H1 (cell line): Measurements from ENCODE around the gene AGRN. TPM values are rescaled to one million over a fixed set of nuclear protein-coding genes. Genes with fewer than 3 reads are reported as not detected.

Source experiments
- CTCF ChIA-PET: fragments of 300-600 bp; sonication (Branson Sonifier 250); formaldehyde crosslinking; loops from one replicate; lab custom pipeline; 2021; ENCODE audit not compliant: partially characterized antibody; lab: Charles Lee
- POLR2A ChIA-PET: fragments of 300-600 bp; sonication (Branson Sonifier 250); formaldehyde crosslinking; loops from one replicate; lab custom pipeline; 2021; ENCODE audit warnings: inconsistent platforms; ENCODE audit not compliant: partially characterized antibody; lab: Charles Lee
- DNase-seq, 2 experiments: peaks; one replicate each; pipeline versions ENCODE4 v3.0.0 to v3.0.0-alpha.2; 2010 to 2022; ENCODE audit warnings: low spot score in 2 of 2, low read depth in 1 of 2, mixed read lengths in 1 of 2
- FAIRE-seq: peaks from 2 replicates; lab custom pipeline; 2011; peaks lifted over from hg19 to GRCh38; lab: Jason Lieb, UNC
- H2AFZ ChIP-seq: 2 replicates; pipeline ENCODE4 v1.8.1; 2012; ENCODE audit warnings: low read length, inconsistent platforms
- H2AK5ac ChIP-seq: 2 replicates; pipeline ENCODE4 v1.6.1; 2013; ENCODE audit warnings: low read depth, low read length
- H2BK120ac ChIP-seq: replicated peaks from 2 replicates; pipeline ENCODE3; 2013; ENCODE audit warnings: low read depth, low read length, inconsistent platforms
- H2BK12ac ChIP-seq: 2 replicates; pipeline ENCODE4 v1.6.1; 2013; ENCODE audit warnings: low read depth, low read length
- H2BK15ac ChIP-seq: 2 replicates; pipeline ENCODE4 v1.6.1; 2013; ENCODE audit warnings: low read length
- H2BK20ac ChIP-seq: 2 replicates; pipeline ENCODE4 v1.6.1; 2013; ENCODE audit warnings: low read length
- H2BK5ac ChIP-seq: 2 replicates; pipeline ENCODE4 v1.6.1; 2013; ENCODE audit warnings: low read depth, low read length
- H3K14ac ChIP-seq: 2 replicates; pipeline ENCODE4 v1.6.1; 2013; ENCODE audit warnings: inconsistent platforms; ENCODE audit not compliant: insufficient read length
- H3K18ac ChIP-seq: 2 replicates; pipeline ENCODE4 v1.6.1; 2013; ENCODE audit warnings: low read length; ENCODE audit errors: extremely low read depth
- H3K23ac ChIP-seq: 2 replicates; pipeline ENCODE4 v1.6.1; 2013; ENCODE audit warnings: inconsistent platforms; ENCODE audit not compliant: insufficient read length
- H3K23me2 ChIP-seq: 2 replicates; pipeline ENCODE4 v1.6.1; 2013; ENCODE audit warnings: low read depth, low read length
- H3K27ac ChIP-seq: 2 replicates; pipeline ENCODE4 v1.6.1; 2011; ENCODE audit warnings: low read depth, low read length, inconsistent platforms
- H3K27me3 ChIP-seq, 4 experiments: replicated peaks in 1 of 4; 1 replicate in 1 of 4; 2 replicates in 3 of 4; pipeline versions ENCODE4 v1.6.1 to v1.8.1; 2011 to 2013; ENCODE audit warnings: low read length in 3 of 4, mild to moderate bottlenecking in 3 of 4, inconsistent platforms in 2 of 4, mixed read lengths in 2 of 4, moderate library complexity in 1 of 4; ENCODE audit not compliant: control insufficient read depth in 3 of 4, insufficient read depth in 3 of 4; ENCODE audit errors: extremely low read depth in 1 of 4
- H3K36me3 ChIP-seq, 4 experiments: 2 replicates each; pipeline versions ENCODE4 v1.6.1 to v1.8.1; 2011 to 2013; ENCODE audit warnings: mild to moderate bottlenecking in 4 of 4, low read length in 3 of 4, moderate library complexity in 2 of 4, control low read depth in 1 of 4, inconsistent platforms in 1 of 4; ENCODE audit not compliant: insufficient read depth in 4 of 4, control insufficient read depth in 2 of 4
- H3K4ac ChIP-seq: replicated peaks from 2 replicates; pipeline ENCODE3; 2013; ENCODE audit warnings: low read length, low read depth, mixed read lengths, inconsistent platforms; ENCODE audit not compliant: insufficient read length
- H3K4me1 ChIP-seq, 4 experiments: replicated peaks in 1 of 4; 1 replicate in 1 of 4; 2 replicates in 3 of 4; pipeline versions ENCODE4 v1.6.1 to v1.8.1; 2011 to 2013; ENCODE audit warnings: low read length in 3 of 4, inconsistent platforms in 2 of 4, mixed read lengths in 1 of 4; ENCODE audit not compliant: insufficient read depth in 4 of 4, control insufficient read depth in 3 of 4
- H3K4me2 ChIP-seq, 2 experiments: 2 replicates each; pipeline versions ENCODE4 v1.6.1 to v1.8.1; 2011 to 2013; ENCODE audit warnings: low read depth in 2 of 2, low read length in 2 of 2, control low read depth in 1 of 2, inconsistent platforms in 1 of 2, mild to moderate bottlenecking in 1 of 2; ENCODE audit not compliant: insufficient read depth in 1 of 2
- H3K4me3 ChIP-seq, 4 experiments: fragments of 200-600, 300-600 bp in 1 of 4; sonication (generic), shearing (Covaris generic), sonication (Bioruptor Twin) in 1 of 4; 2 replicates each; pipeline versions ENCODE4 v1.5.1 to v1.8.1; 2011 to 2016; ENCODE audit warnings: low read length in 4 of 4, low read depth in 3 of 4, control low read depth in 2 of 4, inconsistent platforms in 2 of 4, mild to moderate bottlenecking in 2 of 4, mixed read lengths in 1 of 4, moderate library complexity in 1 of 4; ENCODE audit not compliant: insufficient read depth in 2 of 4; ENCODE audit errors: extremely low read depth in 1 of 4
- H3K56ac ChIP-seq: replicated peaks from 2 replicates; pipeline ENCODE3; 2013; ENCODE audit warnings: low read depth, mild to moderate bottlenecking, mixed read lengths, low read length, inconsistent platforms; ENCODE audit not compliant: insufficient read length
- H3K79me1 ChIP-seq: 2 replicates; pipeline ENCODE4 v1.6.1; 2013; ENCODE audit warnings: low read depth, low read length, control low read depth
- H3K79me2 ChIP-seq, 2 experiments: 2 replicates each; pipeline versions ENCODE4 v1.6.1 to v1.8.1; 2012 to 2013; ENCODE audit warnings: low read length in 2 of 2, mild to moderate bottlenecking in 2 of 2, inconsistent platforms in 1 of 2; ENCODE audit not compliant: insufficient read depth in 2 of 2, control insufficient read depth in 1 of 2
- H3K9ac ChIP-seq, 4 experiments: replicated peaks in 1 of 4; 1 replicate in 1 of 4; 2 replicates in 3 of 4; pipeline versions ENCODE4 v1.6.1 to v1.8.1; 2011 to 2013; ENCODE audit warnings: low read depth in 3 of 4, low read length in 3 of 4, control low read depth in 2 of 4, mild to moderate bottlenecking in 2 of 4, moderate library complexity in 2 of 4, inconsistent platforms in 1 of 4; ENCODE audit errors: extremely low read depth in 1 of 4
- H3K9me3 ChIP-seq, 2 experiments: 2 replicates each; pipeline versions ENCODE4 v1.6.1 to v1.8.1; 2012 to 2013; ENCODE audit warnings: mild to moderate bottlenecking in 2 of 2, moderate library complexity in 2 of 2, control low read depth in 1 of 2, inconsistent platforms in 1 of 2, low read depth in 1 of 2, low read length in 1 of 2, mixed read lengths in 1 of 2; ENCODE audit not compliant: insufficient read depth in 2 of 2
- H4K20me1 ChIP-seq, 2 experiments: replicated peaks in 1 of 2; 2 replicates each; pipeline versions ENCODE3 to v1.8.1; 2011 to 2013; ENCODE audit warnings: inconsistent platforms in 2 of 2, low read length in 2 of 2, mild to moderate bottlenecking in 1 of 2; ENCODE audit not compliant: insufficient read depth in 2 of 2, control insufficient read depth in 1 of 2
- H4K5ac ChIP-seq: 2 replicates; pipeline ENCODE4 v1.6.1; 2013; ENCODE audit warnings: low read length, low read depth, mixed read lengths, inconsistent platforms; ENCODE audit not compliant: insufficient read length
- H4K8ac ChIP-seq: 2 replicates; pipeline ENCODE4 v1.8.0; 2013; ENCODE audit warnings: mild to moderate bottlenecking, moderate library complexity, low read length, inconsistent platforms; ENCODE audit not compliant: insufficient read depth; ENCODE audit errors: extremely low read depth
- H4K91ac ChIP-seq: replicated peaks from 2 replicates; pipeline ENCODE3; 2013; ENCODE audit warnings: low read length, mixed read lengths, inconsistent platforms; ENCODE audit not compliant: insufficient read length
- ASH2L ChIP-seq: fragments of 200-600, 300-600 bp; sonication (generic); IDR thresholded peaks from one replicate; pipeline ENCODE4 v1.7.1; 2017; ENCODE audit warnings: low read length
- NRF1 ChIP-seq: IDR thresholded peaks from 2 replicates; pipeline ENCODE4 v1.6.1; 2011; ENCODE audit warnings: mild to moderate bottlenecking, low read depth, low read length, improper control_type of control experiment
- SP2 ChIP-seq: IDR thresholded peaks from 2 replicates; pipeline ENCODE4 v1.6.1; 2012; ENCODE audit warnings: mild to moderate bottlenecking, low read length, inconsistent platforms
- WGBS, 2 experiments: shearing (Covaris generic) in 1 of 2; methylation state at CpG; one replicate each; pipeline versions ENCODE4 v1.1.6 to v1.1.7; 2013 to 2015; ENCODE audit warnings: low lambda C conversion rate in 2 of 2, mixed read lengths in 2 of 2, inconsistent platforms in 1 of 2, low coverage in 1 of 2, missing lambda C conversion rate in 1 of 2; ENCODE audit not compliant: insufficient replicate concordance in 2 of 2, insufficient coverage in 1 of 2, insufficient read length in 1 of 2; ENCODE audit errors: extremely low coverage in 1 of 2, missing lambda C conversion rate in 1 of 2; 5-methylcytosine and 5-hydroxymethylcytosine counted together
- polyA plus RNA-seq, 7 experiments: library from polyadenylated mRNA; depleted of rRNA in 3 of 7; stranded (reverse) in 5 of 7; unstranded in 2 of 7; fragments of >200 nt in 5 of 7; fragments of 200-250 nt in 2 of 7; gene quantifications; 1 replicate in 5 of 7; 2 replicates in 1 of 7; 4 replicates in 1 of 7; pipeline versions ENCODE4 v1.2.1 to v1.2.3, GENCODE V29; 2011 to 2013; ENCODE audit warnings: missing spikeins in 2 of 7, mixed read lengths in 2 of 7
- total RNA-seq: library from RNA; stranded (reverse); fragmentation: NEBNext Ultra II Directional; extraction: Animal tissue kit (Norgen Biotek cat#: 25700); gene quantifications from 2 replicates; pipeline ENCODE4 v1.2.1, GENCODE V29; 2021
- TF ChIP-seq, protein P1 (sequence below): IDR thresholded peaks from 2 replicates; pipeline ENCODE4 v1.6.1; 2012; ENCODE audit warnings: inconsistent platforms

AGRN gene
- total and polyA plus RNA-seq, 2 of the 8 experiments (the other 6 are each of a cell fraction or from before 2014, with no cell fraction given) = 52.3 to 155 TPM

DNA sequence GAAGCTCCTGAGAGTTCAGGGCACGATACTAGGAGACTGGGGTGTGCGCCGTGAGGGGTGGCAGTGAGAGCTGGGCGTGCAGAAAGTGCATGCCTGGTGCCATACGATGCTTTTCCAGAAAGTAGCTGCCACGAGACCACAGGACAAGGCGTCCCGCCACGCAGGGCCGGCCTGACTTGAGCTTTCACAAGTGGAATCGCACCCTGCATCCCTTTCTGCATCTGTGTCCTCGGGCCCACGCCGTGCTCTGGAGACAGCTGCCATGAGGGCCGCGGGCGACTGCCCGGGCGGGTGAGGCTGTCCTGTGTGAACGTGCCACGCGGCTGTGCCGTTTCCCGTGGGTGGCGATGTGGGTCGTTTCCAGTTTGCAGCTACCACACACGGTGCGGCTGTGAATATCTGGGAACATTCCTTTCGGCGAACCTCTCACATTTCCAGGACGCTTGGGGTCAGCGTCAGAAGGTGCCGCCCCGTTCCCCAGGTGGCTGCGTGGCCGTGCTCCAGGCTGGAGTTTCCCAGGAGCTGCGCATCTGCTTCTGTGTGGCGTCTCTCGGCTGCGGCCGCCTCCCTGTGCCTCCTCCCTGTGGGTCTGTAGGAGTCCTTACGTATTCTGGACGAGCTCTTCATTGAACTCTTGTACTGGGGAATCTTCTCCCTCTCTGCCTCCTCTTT is 37.0 kb upstream of the AGRN start:
- no peaks in the 10 kb centered on the region for H3K79me1 ChIP-seq
- no peak overlapping the region for H4K5ac ChIP-seq
- ChIA-PET CTCF (interaction anchor here (1.0 to 6.9 kb wide), 28 partner anchors 9 to 308 kb away, joined by 3 to 86 read pairs (median 6); partner anchors contain the start of genes HES4, ISG15 and RNF223), POLR2A (interaction anchor here (1.0 to 2.4 kb wide), 6 partner anchors 12 to 81 kb away, joined by 3 to 9 read pairs (median 4); no protein-coding TSS in a partner anchor)
- H3K56ac ChIP-seq = no peak overlapping the region
- H2BK120ac ChIP-seq = no peak overlapping the region
- H3K4me1 ChIP-seq = no peaks in the 10 kb centered on the region; a peak in 1 of 7 replicates
- FAIRE-seq = no peak
- H2BK12ac ChIP-seq = no peak overlapping the region
- no peak overlapping the region for H3K4ac ChIP-seq
- H2AFZ ChIP-seq = no peak overlapping the region
- peaks cover 0 to 8% of the 10 kb centered on the region in 2 experiments for H4K20me1 ChIP-seq
- H3K4me2 ChIP-seq = no peak overlapping the region
- no peak for DNase-seq
- H4K91ac ChIP-seq = no peak overlapping the region
- H2BK5ac ChIP-seq = no peak overlapping the region
- H3K18ac ChIP-seq = no peak overlapping the region
- no peak overlapping the region for H3K27ac ChIP-seq
- H3K23me2 ChIP-seq = no peaks in the 10 kb centered on the region; the same call in 1 of the 2 replicates
- TF ChIP-seq SP2 (no peak), NRF1 (no peak), ASH2L (no peak)
- TF ChIP-seq, protein P1, sequence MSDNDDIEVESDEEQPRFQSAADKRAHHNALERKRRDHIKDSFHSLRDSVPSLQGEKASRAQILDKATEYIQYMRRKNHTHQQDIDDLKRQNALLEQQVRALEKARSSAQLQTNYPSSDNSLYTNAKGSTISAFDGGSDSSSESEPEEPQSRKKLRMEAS = no peak
- H3K9ac ChIP-seq = no peak overlapping the region
- no peak overlapping the region for H2BK15ac ChIP-seq
- H3K14ac ChIP-seq = no peak overlapping the region
- no peaks in the 10 kb centered on the region for H3K79me2 ChIP-seq
- no peaks in the 10 kb centered on the region for H3K36me3 ChIP-seq
- no peak overlapping the region for H2AK5ac ChIP-seq
- peaks cover 0 to 25% (median 15%) of the 10 kb centered on the region in 4 experiments; a peak in 5 of 7 replicates for H3K27me3 ChIP-seq
- no peak overlapping the region for H2BK20ac ChIP-seq
- 84% methylated on average over 42 of the region's 43 CpGs; no CpG with 5 or more reads in 1 of the 2 experiments for WGBS, 2 experiments
- peak overlapping the region; percentile 51; the same call in 1 of the 2 replicates for H4K8ac ChIP-seq
- H3K4me3 ChIP-seq = no peak overlapping the region
- no peaks in the 10 kb centered on the region for H3K9me3 ChIP-seq
- H3K23ac ChIP-seq = no peak overlapping the region
